ENCODE results near the gene NDN.
"Not testable (repeated sequence)": the region's sequence is repeated elsewhere in the genome, so short reads cannot be mapped to it uniquely, and the experiment has no call there.

The NDN gene

GRCh38 chr15:23687143-23687470 lies at the start of gene NDN:
NDN (minus strand) TSS chr15:23687305; CDS start chr15:23687217, 88 bp downstream.
- no peak for DNase-seq

- no peak for DNase-seq
These were observed 49.0 kb upstream of the NDN start for GRCh38 chr15:23736033-23736673.

GRCh38 chr15:23734862-23735261 lies 47.8 kb upstream of the NDN start:
- no peak for DNase-seq

GRCh38 chr15:23713874-23714656 lies 27.0 kb upstream of the NDN start:
- not testable (repeated sequence) for DNase-seq

- no peak for DNase-seq
These were observed 21.2 kb upstream of the NDN start for GRCh38 chr15:23708332-23708731.

- no peak for DNase-seq
These were observed 8.2 kb upstream of the NDN start for GRCh38 chr15:23695282-23695681.

GRCh38 chr15:23694592-23694991 lies 7.5 kb upstream of the NDN start:
- DNase-seq, result no peak

GRCh38 chr15:23690450-23690852 lies 3.3 kb upstream of the NDN start:
- no peak for DNase-seq

- no peak for DNase-seq
These were observed 2.9 kb upstream of the NDN start for GRCh38 chr15:23690015-23690414.

GRCh38 chr15:23686466-23687142 lies 501 bp downstream of the NDN start:
- no peak for DNase-seq

- DNase-seq, result no peak
These were observed 15.6 kb downstream of the NDN start for GRCh38 chr15:23671481-23671880.

GRCh38 chr15:23670970-23671369 lies 16.1 kb downstream of the NDN start:
- DNase-seq, result no peak

- DNase-seq, result no peak
These were observed 23.9 kb downstream of the NDN start for GRCh38 chr15:23663232-23663631.

- DNase-seq, result no peak
These were observed 38.1 kb downstream of the NDN start for GRCh38 chr15:23648920-23649515.

GRCh38 chr15:23647421-23648370 lies 39.4 kb downstream of the NDN start, which contains the start of gene MAGEL2:
MAGEL2 (minus strand) TSS chr15:23647867; CDS start chr15:23647742, 125 bp downstream.
- no peak for DNase-seq

- DNase-seq, result no peak
These were observed 40.2 kb downstream of the NDN start for GRCh38 chr15:23647001-23647295.

- no peak for DNase-seq
These were observed 40.7 kb downstream of the NDN start for GRCh38 chr15:23646165-23647000.

GRCh38 chr15:23645371-23646164 lies 41.5 kb downstream of the NDN start:
- no peak for DNase-seq

- DNase-seq, result no peak
These were observed 42.3 kb downstream of the NDN start for GRCh38 chr15:23644829-23645228.

- DNase-seq, result peak; percentile 39
These were observed 44.6 kb downstream of the NDN start for GRCh38 chr15:23642413-23643044.

All from CD4-positive, alpha-beta T cell treated with Interleukin-6 for 4 hours (primary cell).